OCI-LY3 (cell line): Measurements from ENCODE around the gene FNDC11.

Experiments used
- CTCF ChIP-seq: fragments of 200-600, 300-600 bp; sonication (generic); IDR thresholded peaks from 2 replicates; pipeline ENCODE4 v1.5.1; 2014; ENCODE audit warnings: antibody characterized with exemption, low read length, low read depth
- EZH2phosphoT487 ChIP-seq: fragments of 200-600 bp; shearing (Covaris generic); IDR thresholded peaks from 2 replicates; pipeline ENCODE4 v1.6.1; 2018; ENCODE audit warnings: antibody characterized with exemption, mixed run types, low read depth

- TF ChIP-seq CTCF, result no peak
- no peak for TF ChIP-seq EZH2phosphoT487
Measured at GRCh38 chr20:63557481-63557891, 3.5 kb downstream of the FNDC11 start.
